HepG2 (cell line): ENCODE results near the gene DAAM1. TPM values are rescaled to one million over a fixed set of nuclear protein-coding genes. Genes with fewer than 3 reads are reported as not detected.

Source experiments
- ATF7 ChIP-seq, 2 experiments: fragments of 450-650 bp in 1 of 2; sonication (generic) in 1 of 2; formaldehyde crosslinking in 1 of 2; IDR thresholded peaks; 2 replicates each; pipeline versions ENCODE4 v1.4.0 to v1.6.1; 2016 to 2020; ENCODE audit warnings: antibody characterized with exemption in 1 of 2, mild to moderate bottlenecking in 1 of 2, missing genetic modification reagents in 1 of 2
- ATM ChIP-seq: fragments of 450-650 bp; IDR thresholded peaks from 2 replicates; pipeline ENCODE4 v1.7.1; 2017; ENCODE audit warnings: mild to moderate bottlenecking, borderline replicate concordance
- CERS6 ChIP-seq: sonication (generic); formaldehyde crosslinking; IDR thresholded peaks from 2 replicates; pipeline ENCODE4 v1.5.0; 2020; ENCODE audit warnings: missing genetic modification reagents
- FOSL2 ChIP-seq: sonication (generic); formaldehyde crosslinking; IDR thresholded peaks from 2 replicates; pipeline ENCODE4 v1.4.0; 2020; ENCODE audit warnings: missing genetic modification reagents
- FOXJ3 ChIP-seq: sonication (generic); formaldehyde crosslinking; IDR thresholded peaks from 2 replicates; pipeline ENCODE4 v1.4.0; 2020; ENCODE audit warnings: missing genetic modification reagents, mild to moderate bottlenecking, borderline replicate concordance
- FOXP4 ChIP-seq: sonication (generic); formaldehyde crosslinking; IDR thresholded peaks from 2 replicates; pipeline ENCODE4 v1.4.0; 2020; ENCODE audit warnings: missing genetic modification reagents
- HDAC2 ChIP-seq: sonication (generic); formaldehyde crosslinking; IDR thresholded peaks from 2 replicates; pipeline ENCODE4 v1.4.0; 2020; ENCODE audit warnings: missing genetic modification reagents
- HMG20A ChIP-seq: IDR thresholded peaks from 2 replicates; pipeline ENCODE4 v1.6.1; 2016; ENCODE audit warnings: borderline replicate concordance
- MAZ ChIP-seq, 2 experiments: sonication (generic) in 1 of 2; formaldehyde crosslinking in 1 of 2; IDR thresholded peaks; 2 replicates each; pipeline versions ENCODE4 v1.5.0 to v1.6.1; 2012 to 2020; ENCODE audit warnings: low read depth in 2 of 2, mild to moderate bottlenecking in 2 of 2, borderline replicate concordance in 1 of 2, improper control_type of control experiment in 1 of 2, low read length in 1 of 2, missing genetic modification reagents in 1 of 2, moderate library complexity in 1 of 2
- MLLT10 ChIP-seq: sonication (generic); formaldehyde crosslinking; IDR thresholded peaks from 2 replicates; pipeline ENCODE4 v1.4.0; 2020; ENCODE audit warnings: missing genetic modification reagents
- NCOR1 ChIP-seq: fragments of 200-600 bp; sonication (generic); IDR thresholded peaks from 2 replicates; pipeline ENCODE4 v1.7.0; 2017; ENCODE audit warnings: antibody characterized with exemption, low read length, borderline replicate concordance
- NKX3-1 ChIP-seq: sonication (generic); formaldehyde crosslinking; IDR thresholded peaks from 2 replicates; pipeline ENCODE4 v1.5.0; 2020; ENCODE audit warnings: missing genetic modification reagents
- SP2 ChIP-seq: sonication (generic); formaldehyde crosslinking; IDR thresholded peaks from 2 replicates; pipeline ENCODE4 v1.5.1; 2020; ENCODE audit warnings: mild to moderate bottlenecking, missing genetic modification reagents
- SSRP1 ChIP-seq: IDR thresholded peaks from 2 replicates; pipeline ENCODE4 v1.6.1; 2016; ENCODE audit warnings: control low read depth
- WIZ ChIP-seq: sonication (generic); formaldehyde crosslinking; IDR thresholded peaks from 2 replicates; pipeline ENCODE4 v1.5.1; 2020; ENCODE audit warnings: mild to moderate bottlenecking, missing genetic modification reagents
- ZBTB2 ChIP-seq: sonication (generic); formaldehyde crosslinking; IDR thresholded peaks from 2 replicates; pipeline ENCODE4 v1.8.0; 2022; ENCODE audit warnings: low read depth, missing genetic modification reagents
- ZFP36L2 ChIP-seq: sonication (generic); formaldehyde crosslinking; IDR thresholded peaks from 2 replicates; pipeline ENCODE4 v1.4.0; 2020; ENCODE audit warnings: missing genetic modification reagents
- ZMAT5 ChIP-seq: sonication (generic); formaldehyde crosslinking; IDR thresholded peaks from 2 replicates; pipeline ENCODE4 v1.5.0; 2020; ENCODE audit warnings: mild to moderate bottlenecking, low read depth, missing genetic modification reagents, borderline replicate concordance
- ZMYM2 ChIP-seq: sonication (generic); formaldehyde crosslinking; IDR thresholded peaks from 2 replicates; pipeline ENCODE4 v1.8.0; 2022; ENCODE audit warnings: mild to moderate bottlenecking, missing genetic modification reagents
- ZNF34 ChIP-seq: sonication (generic); formaldehyde crosslinking; IDR thresholded peaks from 2 replicates; pipeline ENCODE4 v1.4.0; 2020; ENCODE audit warnings: mild to moderate bottlenecking, missing genetic modification reagents, borderline replicate concordance
- ZNF44 ChIP-seq: sonication (generic); formaldehyde crosslinking; IDR thresholded peaks from 2 replicates; pipeline ENCODE4 v1.5.1; 2020; ENCODE audit warnings: mild to moderate bottlenecking, missing genetic modification reagents
- ZNF605 ChIP-seq: sonication (generic); formaldehyde crosslinking; IDR thresholded peaks from 2 replicates; pipeline ENCODE4 v1.8.0; 2022; ENCODE audit warnings: mild to moderate bottlenecking, missing genetic modification reagents
- ZNF639 ChIP-seq: conservative IDR thresholded peaks from 2 replicates; pipeline ENCODE4 v1.6.1; 2018; ENCODE audit warnings: missing genetic modification reagents
- ZNF878 ChIP-seq: sonication (generic); formaldehyde crosslinking; IDR thresholded peaks from 2 replicates; pipeline ENCODE4 v1.8.1; 2023; ENCODE audit warnings: mild to moderate bottlenecking, missing genetic modification reagents, moderate library complexity
- ZSCAN29 ChIP-seq: sonication (generic); formaldehyde crosslinking; conservative IDR thresholded peaks from 2 replicates; pipeline ENCODE4 v1.4.0; 2020; ENCODE audit warnings: mild to moderate bottlenecking, missing genetic modification reagents
- polyA plus RNA-seq, 8 experiments: library from polyadenylated mRNA; depleted of rRNA in 3 of 8; stranded (reverse) in 7 of 8; unstranded in 1 of 8; fragments of >200 nt; fragmentation: Illumina TruSeq in 4 of 8; extraction: Trizol in 4 of 8; gene quantifications; 2 replicates each; pipeline versions ENCODE4 v1.2.1 to v1.2.3, GENCODE V29; 2011 to 2016; ENCODE audit warnings: low read depth in 4 of 8, missing spikeins in 1 of 8, mixed read lengths in 1 of 8; ENCODE audit not compliant: insufficient read depth in 1 of 8
- total RNA-seq, 5 experiments: library from RNA; depleted of rRNA; stranded (reverse); fragments of >200 nt; fragmentation: Illumina TruSeq; extraction: Trizol; gene quantifications; 2 replicates each; pipeline ENCODE4 v1.2.3, GENCODE V29; 2016; ENCODE audit warnings: low read depth in 1 of 5

DAAM1 gene
- total and polyA plus RNA-seq, 2 of the 13 experiments (the other 11 are each of a cell fraction or from before 2014, with no cell fraction given): 10.9 to 24.5 TPM

- TF ChIP-seq FOXJ3 (CRISPR knock-in tag) (no peak; the same call in 1 of the 2 replicates), MAZ (IDR thresholded peaks at IDR 0.05; ENCODE audit: borderline replicate concordance, low read depth, low read length) (no peak), MAZ (CRISPR knock-in tag; IDR thresholded peaks at IDR 0.05; ENCODE audit: low read depth) (peak; percentile 52), ZFP36L2 (CRISPR knock-in tag) (no peak), FOSL2 (no peak), ZMYM2 (CRISPR knock-in tag) (no peak), ZNF878 (CRISPR knock-in tag) (no peak), CERS6 (CRISPR knock-in tag) (no peak), FOXP4 (CRISPR knock-in tag) (no peak), ZNF34 (CRISPR knock-in tag) (no peak), ZBTB2 (CRISPR knock-in tag) (no peak; the same call in 1 of the 2 replicates), ZMAT5 (CRISPR knock-in tag) (no peak), ZSCAN29 (0 out of 2 replicates have a peak, but pooled peaks have one; percentile 22), ATM (no peak), MLLT10 (CRISPR knock-in tag) (no peak), ZNF44 (CRISPR knock-in tag) (no peak), SSRP1 (no peak), NKX3-1 (CRISPR knock-in tag) (no peak), HDAC2 (no peak), ATF7 (IDR thresholded peaks at IDR 0.05) (no peak), ATF7 (CRISPR knock-in tag; IDR thresholded peaks at IDR 0.05) (no peak), HMG20A (no peak), SP2 (CRISPR knock-in tag) (no peak), WIZ (CRISPR knock-in tag) (no peak), NCOR1 (no peak), ZNF639 (CRISPR knock-in tag) (no peak), ZNF605 (no peak)
Measured at GRCh38 chr14:59187802-59188460, 536 bp upstream of the DAAM1 start (continued).
